GM18511 (cell line): ENCODE results near the gene TRAIP.
A peak's percentile ranks its signal among the peaks of the same experiment; 100 is the strongest.

Source experiments
- ATAC-seq: cut with Tn5 transposase; IDR thresholded peaks from one replicate; pipeline ENCODE4 v1.9.1; 2021; ENCODE audit warnings: mild to moderate bottlenecking, moderate library complexity; ENCODE audit not compliant: unreplicated experiment

The TRAIP gene

GRCh38 chr3:49876567-49876966 lies 20.2 kb upstream of the TRAIP start:
- ATAC-seq, result no peak

- no peak for ATAC-seq
These were observed 17.3 kb upstream of the TRAIP start for GRCh38 chr3:49873623-49874022.

- no peak for ATAC-seq
These were observed 16.5 kb upstream of the TRAIP start for GRCh38 chr3:49872801-49873281.

- ATAC-seq, result no peak
These were observed 15.3 kb upstream of the TRAIP start for GRCh38 chr3:49871531-49872153.

GRCh38 chr3:49869525-49870126 lies 13.3 kb upstream of the TRAIP start, which contains the start of gene CAMKV:
Gene CAMKV (minus strand): TSS chr3:49869906. CDS start chr3:49862388, 7,518 bp downstream.
- ATAC-seq, result no peak

- no peak for ATAC-seq
These were observed 12.6 kb upstream of the TRAIP start for GRCh38 chr3:49868862-49869466.

- no peak for ATAC-seq
These were observed 11.5 kb upstream of the TRAIP start for GRCh38 chr3:49867871-49868321.

GRCh38 chr3:49867400-49867799 lies 11.0 kb upstream of the TRAIP start:
- no peak for ATAC-seq

- ATAC-seq, result no peak
These were observed 8.9 kb upstream of the TRAIP start for GRCh38 chr3:49865198-49865784.

GRCh38 chr3:49864505-49864904 lies 8.1 kb upstream of the TRAIP start:
- no peak for ATAC-seq

- no peak for ATAC-seq
These were observed 3.4 kb upstream of the TRAIP start for GRCh38 chr3:49859576-49860305.

- no peak for ATAC-seq
These were observed 702 bp downstream of the TRAIP start for GRCh38 chr3:49855662-49856061.

- ATAC-seq, result no peak
These were observed 10.7 kb downstream of the TRAIP start for GRCh38 chr3:49845694-49846093.

GRCh38 chr3:49844464-49845183 lies 11.7 kb downstream of the TRAIP start:
- ATAC-seq, result no peak

- ATAC-seq, result no peak
These were observed 13.4 kb downstream of the TRAIP start for GRCh38 chr3:49842843-49843517.

- no peak for ATAC-seq
These were observed 14.6 kb downstream of the TRAIP start for GRCh38 chr3:49841806-49842205.

GRCh38 chr3:49841126-49841696 lies 15.2 kb downstream of the TRAIP start:
- ATAC-seq, result no peak

- no peak for ATAC-seq
These were observed 16.0 kb downstream of the TRAIP start for GRCh38 chr3:49840388-49840787.

GRCh38 chr3:49839193-49839809 lies 17.1 kb downstream of the TRAIP start:
- ATAC-seq, result peak; percentile 48
